Hepatocyte (in vitro differentiated cells): Measurements from ENCODE around the gene TNFRSF13B. TPM values are rescaled to one million over a fixed set of nuclear protein-coding genes. Genes with fewer than 3 reads are reported as not detected.

Source experiments
- DNase-seq: peaks from one replicate; pipeline ENCODE4 v3.0.0-alpha.2; 2016; ENCODE audit warnings: low spot score
- H2AFZ ChIP-seq: fragments of 200-600 bp; sonication (generic); 2 replicates; pipeline ENCODE4 v1.6.0; 2016; ENCODE audit warnings: antibody characterized with exemption, mild to moderate bottlenecking
- H3K27ac ChIP-seq: fragments of 200-600 bp; sonication (generic); 2 replicates; pipeline ENCODE4 v1.5.1; 2016; ENCODE audit warnings: mild to moderate bottlenecking
- H3K27me3 ChIP-seq: fragments of 200-600 bp; sonication (generic); 2 replicates; pipeline ENCODE4 v1.6.1; 2016
- H3K36me3 ChIP-seq: fragments of 200-600 bp; sonication (generic); replicated peaks from 2 replicates; pipeline ENCODE4 v1.5.1; 2016; ENCODE audit warnings: low read depth; ENCODE audit not compliant: insufficient read depth
- H3K4me1 ChIP-seq: fragments of 200-600 bp; sonication (generic); 2 replicates; pipeline ENCODE4 v1.5.1; 2016; ENCODE audit warnings: mild to moderate bottlenecking, moderate library complexity; ENCODE audit not compliant: insufficient read depth
- H3K4me2 ChIP-seq: fragments of 200-600 bp; sonication (generic); 2 replicates; pipeline ENCODE4 v1.6.0; 2016
- H3K4me3 ChIP-seq: fragments of 200-600 bp; sonication (generic); 2 replicates; pipeline ENCODE4 v1.5.1; 2016; ENCODE audit warnings: mild to moderate bottlenecking
- H3K79me2 ChIP-seq: fragments of 200-600 bp; sonication (generic); 2 replicates; pipeline ENCODE4 v1.6.0; 2017; ENCODE audit warnings: mild to moderate bottlenecking
- H3K9me2 ChIP-seq: fragments of 200-600 bp; sonication (generic); replicated peaks from 2 replicates; pipeline ENCODE4 v1.6.0; 2017; ENCODE audit warnings: mild to moderate bottlenecking; ENCODE audit not compliant: insufficient read depth
- H3K9me3 ChIP-seq: fragments of 200-600 bp; sonication (generic); 2 replicates; pipeline ENCODE4 v1.5.1; 2016; ENCODE audit warnings: low read depth, mild to moderate bottlenecking
- H4K20me1 ChIP-seq: fragments of 200-600 bp; sonication (generic); 2 replicates; pipeline ENCODE4 v1.6.0; 2016; ENCODE audit warnings: mild to moderate bottlenecking; ENCODE audit not compliant: insufficient read depth, poor library complexity, severe bottlenecking
- CTCF ChIP-seq: fragments of 200-600 bp; sonication (generic); IDR thresholded peaks from 2 replicates; pipeline ENCODE4 v1.5.1; 2016; ENCODE audit warnings: antibody characterized with exemption, mild to moderate bottlenecking; ENCODE audit not compliant: poor library complexity
- EZH2 ChIP-seq: fragments of 200-600 bp; sonication (generic); IDR thresholded peaks from 2 replicates; pipeline ENCODE4 v1.6.1; 2016; ENCODE audit warnings: antibody characterized with exemption, mild to moderate bottlenecking, borderline replicate concordance
- EZH2phosphoT487 ChIP-seq: fragments of 200-600 bp; sonication (generic); IDR thresholded peaks from one replicate; pipeline ENCODE4 v1.6.1; 2018; ENCODE audit warnings: antibody characterized with exemption, mild to moderate bottlenecking, low read depth, moderate library complexity; ENCODE audit not compliant: unreplicated experiment, severe bottlenecking
- WGBS: methylation state at CpG from one replicate; pipeline ENCODE4 v1.1.6; 2016; ENCODE audit warnings: low lambda C conversion rate; ENCODE audit errors: missing lambda C conversion rate; 5-methylcytosine and 5-hydroxymethylcytosine counted together
- polyA plus RNA-seq: library from polyadenylated mRNA; unstranded; fragments of >200 nt; fragmentation: Nextera tagmentation; extraction: Ambion mirVana; gene quantifications from 2 replicates; pipeline ENCODE4 v1.2.1, GENCODE V29; 2016
- total RNA-seq: library from RNA; depleted of rRNA; stranded (reverse); fragments of >200 nt; gene quantifications from 2 replicates; pipeline ENCODE4 v1.2.3, GENCODE V29; 2014

Gene TNFRSF13B
- total and polyA plus RNA-seq, 2 experiments from 2014 or later = not detected

DNA sequence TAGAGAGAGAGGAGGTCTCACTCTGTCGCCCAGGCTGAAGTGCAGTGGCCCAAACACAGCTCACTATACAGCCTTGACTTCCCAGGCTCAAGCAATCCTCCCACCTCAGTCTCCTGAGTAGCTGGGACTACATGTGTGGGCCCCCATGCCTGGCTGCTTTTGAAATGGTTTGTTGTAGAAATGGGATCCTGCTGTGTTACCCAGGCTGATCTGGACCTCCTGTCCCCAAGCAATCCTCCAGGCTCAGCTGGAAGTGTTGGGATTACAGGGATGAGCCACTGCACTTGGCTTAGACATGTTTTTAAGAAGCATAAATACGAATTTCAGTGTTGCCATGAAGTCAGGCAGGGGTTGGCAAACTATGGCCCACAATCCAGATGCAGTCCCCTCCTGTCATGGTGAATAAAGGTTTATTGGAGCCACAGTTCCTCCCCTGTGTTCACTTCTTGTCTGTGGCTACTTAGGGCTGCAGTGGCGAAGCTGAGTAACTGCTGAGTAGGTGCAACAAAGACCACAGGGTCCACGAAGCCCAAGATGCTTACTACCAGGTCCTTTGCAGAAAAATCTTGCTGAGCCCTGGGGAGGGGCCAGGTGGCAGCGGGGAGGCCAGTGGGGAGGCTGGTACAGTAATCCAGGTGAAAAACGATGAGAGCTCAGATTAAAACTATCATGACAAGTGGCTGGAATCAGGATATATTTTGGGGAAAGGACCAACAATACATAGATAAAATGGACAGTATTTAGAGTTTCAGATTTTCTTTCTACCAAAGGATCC, 35.2 kb downstream of the TNFRSF13B start:
- Histone ChIP-seq H3K9me3 (no peaks in the 10 kb centered on the region), H4K20me1 (no peaks in the 10 kb centered on the region), H3K4me2 (no peak overlapping the region), H3K27ac (no peak overlapping the region), H3K9me2 (no peaks in the 10 kb centered on the region), H3K36me3 (no peaks in the 10 kb centered on the region), H3K79me2 (no peaks in the 10 kb centered on the region), H3K4me3 (no peak overlapping the region), H2AFZ (no peak overlapping the region), H3K4me1 (no peaks in the 10 kb centered on the region), H3K27me3 (no peaks in the 10 kb centered on the region)
- TF ChIP-seq EZH2phosphoT487 (no peak), CTCF (no peak), EZH2 (no peak)
- no peak for DNase-seq
- 80% methylated on average over 6 of the region's 6 CpGs for WGBS

GRCh38 chr17:16935786-16936185, 36.1 kb downstream of the TNFRSF13B start:
- H3K36me3 ChIP-seq = no peaks in the 10 kb centered on the region
- no peaks in the 10 kb centered on the region for H3K79me2 ChIP-seq
- DNase-seq = no peak
- H3K27me3 ChIP-seq = no peaks in the 10 kb centered on the region
- no peaks in the 10 kb centered on the region for H4K20me1 ChIP-seq
- no peaks in the 10 kb centered on the region for H3K9me3 ChIP-seq
- H3K4me1 ChIP-seq = no peaks in the 10 kb centered on the region
- TF ChIP-seq CTCF (no peak), EZH2 (no peak), EZH2phosphoT487 (no peak)
- H3K4me3 ChIP-seq = no peak overlapping the region
- WGBS = 95% methylated on average over 5 of the region's 5 CpGs
- H3K9me2 ChIP-seq = no peaks in the 10 kb centered on the region
- H2AFZ ChIP-seq = no peak overlapping the region
- H3K4me2 ChIP-seq = no peak overlapping the region
- no peak overlapping the region for H3K27ac ChIP-seq

- no peak overlapping the region for H2AFZ ChIP-seq
Measured at GRCh38 chr17:16935241-16935663, 36.7 kb downstream of the TNFRSF13B start.

More at GRCh38 chr17:16935241-16935663, 36.7 kb downstream of the TNFRSF13B start:
- Histone ChIP-seq H3K27me3 (no peaks in the 10 kb centered on the region), H3K27ac (no peak overlapping the region), H3K36me3 (no peaks in the 10 kb centered on the region), H3K79me2 (no peaks in the 10 kb centered on the region), H4K20me1 (no peaks in the 10 kb centered on the region), H3K4me2 (no peak overlapping the region), H3K9me2 (no peaks in the 10 kb centered on the region), H3K4me1 (no peaks in the 10 kb centered on the region), H3K4me3 (no peak overlapping the region), H3K9me3 (no peaks in the 10 kb centered on the region)
- no peak for DNase-seq
- TF ChIP-seq EZH2phosphoT487 (no peak), EZH2 (no peak), CTCF (no peak)
- WGBS = 94% methylated on average over 5 of the region's 5 CpGs
